HG03139 (cell line): Measurements from ENCODE around the gene ADGRL3.

Experiments used
- ATAC-seq: cut with Tn5 transposase; IDR thresholded peaks from one replicate; pipeline ENCODE4 v1.9.1; 2021; ENCODE audit not compliant: unreplicated experiment

Gene ADGRL3

GRCh38 chr4:61872983-61873382 lies 672.9 kb downstream of the ADGRL3 start:
- ATAC-seq, result no peak

GRCh38 chr4:61877266-61877665 lies 677.1 kb downstream of the ADGRL3 start:
- ATAC-seq, result no peak

- ATAC-seq, result no peak
These were observed 677.8 kb downstream of the ADGRL3 start for GRCh38 chr4:61877893-61878292.

GRCh38 chr4:61882381-61882780 lies 682.3 kb downstream of the ADGRL3 start:
- no peak for ATAC-seq

GRCh38 chr4:61886131-61886530 lies 686.0 kb downstream of the ADGRL3 start:
- ATAC-seq, result no peak

GRCh38 chr4:61889117-61889516 lies 689.0 kb downstream of the ADGRL3 start:
- ATAC-seq, result no peak

- no peak for ATAC-seq
These were observed 690.2 kb downstream of the ADGRL3 start for GRCh38 chr4:61890321-61890720.

GRCh38 chr4:61891953-61892352 lies 691.8 kb downstream of the ADGRL3 start:
- ATAC-seq, result no peak

GRCh38 chr4:61896634-61897033 lies 696.5 kb downstream of the ADGRL3 start:
- no peak for ATAC-seq

GRCh38 chr4:61909031-61909430 lies 708.9 kb downstream of the ADGRL3 start:
- no peak for ATAC-seq

- no peak for ATAC-seq
These were observed 711.2 kb downstream of the ADGRL3 start for GRCh38 chr4:61911313-61911756.

- ATAC-seq, result no peak
These were observed 713.5 kb downstream of the ADGRL3 start for GRCh38 chr4:61913619-61914018.

GRCh38 chr4:61915501-61915900 lies 715.4 kb downstream of the ADGRL3 start:
- no peak for ATAC-seq

- ATAC-seq, result no peak
These were observed 718.4 kb downstream of the ADGRL3 start for GRCh38 chr4:61918507-61918906.

GRCh38 chr4:61918987-61919386 lies 718.9 kb downstream of the ADGRL3 start:
- ATAC-seq, result no peak

GRCh38 chr4:61919561-61919960 lies 719.4 kb downstream of the ADGRL3 start:
- ATAC-seq, result no peak

- no peak for ATAC-seq
These were observed 721.8 kb downstream of the ADGRL3 start for GRCh38 chr4:61921920-61922319.

- ATAC-seq, result no peak
These were observed 722.6 kb downstream of the ADGRL3 start for GRCh38 chr4:61922766-61923165.

- ATAC-seq, result no peak
These were observed 723.1 kb downstream of the ADGRL3 start for GRCh38 chr4:61923179-61923578.

- ATAC-seq, result no peak
These were observed 724.0 kb downstream of the ADGRL3 start for GRCh38 chr4:61924131-61924530.

- no peak for ATAC-seq
These were observed 733.4 kb downstream of the ADGRL3 start for GRCh38 chr4:61933527-61933926.

- ATAC-seq, result no peak
These were observed 734.1 kb downstream of the ADGRL3 start for GRCh38 chr4:61934198-61934597.

GRCh38 chr4:61938250-61938846 lies 738.2 kb downstream of the ADGRL3 start:
- ATAC-seq, result no peak
